ENCODE measurements around the gene RBM19.
"Not testable (repeated sequence)": the region's sequence is repeated elsewhere in the genome, so short reads cannot be mapped to it uniquely, and the experiment has no call there.

DNA sequence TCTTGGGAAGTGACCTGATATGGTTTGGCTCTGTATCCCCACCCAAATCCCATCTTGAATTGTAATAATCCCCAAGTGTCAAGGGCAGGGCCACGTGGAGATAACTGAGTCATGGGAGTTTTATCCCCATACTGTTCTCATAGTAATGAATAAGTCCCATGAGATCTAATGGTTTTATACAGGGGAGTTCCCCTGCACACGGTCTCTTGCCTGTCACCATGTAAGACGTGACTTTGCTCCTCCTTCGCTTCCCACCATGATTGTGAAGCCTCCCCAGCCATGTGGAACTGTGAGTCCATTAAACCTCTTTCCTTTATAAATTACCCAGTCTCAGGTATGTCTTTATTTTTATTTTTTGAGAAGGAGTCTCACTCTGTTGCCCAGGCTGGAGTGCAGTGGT, 26.6 kb upstream of the RBM19 start:
- not testable (repeated sequence) for TF ChIP-seq CTCF (IDR thresholded peaks at IDR 0.05; ENCODE audit: extremely low read depth in 1 of 2, insufficient read depth in 1 of 2, low read depth in 1 of 2, low read length in 2 of 2); POLR2A (IDR thresholded peaks at IDR 0.05; ENCODE audit: low read depth, low read length)

Measured in endothelial cell of umbilical vein (primary cell).